B cell (primary cell): Measurements from ENCODE around the gene WEE2. TPM values are rescaled to one million over a fixed set of nuclear protein-coding genes. Genes with fewer than 3 reads are reported as not detected.

Experiments
- ATAC-seq: fragments of 200-7000 bp; cut with Tn5 transposase; one replicate; pipeline ENCODE4 v1.10.0; 2021; ENCODE audit warnings: low read depth, mild to moderate bottlenecking, moderate number of reproducible peaks, moderate library complexity
- CTCF ChIA-PET: fragments of 350-600 bp; sonication (Branson Sonifier 250); formaldehyde crosslinking; loops from one replicate; lab custom pipeline; 2021; ENCODE audit warnings: antibody characterized with exemption, inconsistent platforms; lab: Charles Lee
- POLR2A ChIA-PET: fragments of 350-600 bp; sonication (Branson Sonifier 250); formaldehyde crosslinking; loops from one replicate; lab custom pipeline; 2021; ENCODE audit warnings: antibody characterized with exemption; lab: Charles Lee
- DNase-seq: peaks from one replicate; pipeline ENCODE4 v3.0.0; 2013
- H2AFZ ChIP-seq: 2 replicates; pipeline ENCODE4 v1.6.1; 2012; ENCODE audit warnings: mild to moderate bottlenecking, low read depth, low read length; ENCODE audit not compliant: insufficient read depth, poor library complexity, severe bottlenecking
- H3K27ac ChIP-seq, 2 donors: 1 replicate in 1 of 2; 2 replicates in 1 of 2; pipeline ENCODE4 v1.5.1; 2012 to 2013; ENCODE audit warnings: low read length in 2 of 2, mild to moderate bottlenecking in 2 of 2, moderate library complexity in 1 of 2
- H3K27me3 ChIP-seq, 4 experiments: fragments of 200-600 bp in 1 of 4; sonication (generic) in 1 of 4; replicated peaks in 1 of 4; 1 replicate in 2 of 4; 2 replicates in 2 of 4; pipeline versions ENCODE4 v1.6.1 to v1.7.0; 2013 to 2016; ENCODE audit warnings: low read length in 3 of 4, mild to moderate bottlenecking in 2 of 4, mixed read lengths in 1 of 4, moderate library complexity in 1 of 4; ENCODE audit not compliant: insufficient read depth in 4 of 4, control insufficient read depth in 3 of 4; ENCODE audit errors: control extremely low read depth in 1 of 4
- H3K36me3 ChIP-seq, 2 experiments: replicated peaks in 1 of 2; 1 replicate in 1 of 2; 2 replicates in 1 of 2; pipeline versions ENCODE4 v1.6.1 to v1.7.1; 2013; ENCODE audit warnings: low read length in 1 of 2; ENCODE audit not compliant: insufficient read depth in 2 of 2, control insufficient read depth in 1 of 2; ENCODE audit errors: control extremely low read depth in 1 of 2, extremely low read depth in 1 of 2
- H3K4me1 ChIP-seq, 2 donors: fragments of 200-600 bp in 1 of 2; sonication (generic) in 1 of 2; 1 replicate in 1 of 2; 2 replicates in 1 of 2; pipeline versions ENCODE4 v1.5.1 to v1.6.1; 2013 to 2017; ENCODE audit warnings: low read length in 2 of 2; ENCODE audit not compliant: control insufficient read depth in 2 of 2, insufficient read depth in 2 of 2
- H3K4me2 ChIP-seq: replicated peaks from 2 replicates; pipeline ENCODE3; 2012; ENCODE audit warnings: mild to moderate bottlenecking, low read depth, low read length; ENCODE audit not compliant: poor library complexity, severe bottlenecking
- H3K4me3 ChIP-seq, 5 experiments: fragments of 200-600 bp in 1 of 5; sonication (generic) in 1 of 5; 1 replicate in 3 of 5; 2 replicates in 2 of 5; pipeline versions ENCODE4 v1.5.1 to v1.7.0; 2011 to 2016; ENCODE audit warnings: low read length in 4 of 5, mild to moderate bottlenecking in 4 of 5, low read depth in 2 of 5, control low read depth in 1 of 5, moderate library complexity in 1 of 5; ENCODE audit not compliant: insufficient read depth in 1 of 5; ENCODE audit errors: control extremely low read depth in 1 of 5, extremely low read depth in 1 of 5
- H3K79me2 ChIP-seq: fragments of 200-600 bp; sonication (generic); one replicate; pipeline ENCODE4 v1.6.0; 2016; ENCODE audit warnings: low read length; ENCODE audit not compliant: control insufficient read depth, insufficient read depth
- H3K9ac ChIP-seq: fragments of 200-600 bp; sonication (generic); 2 replicates; pipeline ENCODE4 v1.6.1; 2017; ENCODE audit warnings: mild to moderate bottlenecking, low read length, moderate library complexity
- H3K9me3 ChIP-seq, 3 donors: one replicate each; pipeline versions ENCODE4 v1.6.1 to v1.7.1; 2013; ENCODE audit warnings: low read length in 2 of 3; ENCODE audit not compliant: control insufficient read depth in 2 of 3, insufficient read depth in 1 of 3; ENCODE audit errors: control extremely low read depth in 1 of 3
- H4K20me1 ChIP-seq: 2 replicates; pipeline ENCODE4 v1.6.0; 2012; ENCODE audit warnings: mild to moderate bottlenecking, low read length; ENCODE audit not compliant: insufficient read depth, control insufficient read depth, poor library complexity, severe bottlenecking
- H3K27ac Mint-ChIP-seq: one replicate; pipeline ENCODE4 v1.8.0; 2021; ENCODE audit warnings: mixed read lengths
- H3K27me3 Mint-ChIP-seq: one replicate; pipeline ENCODE4 v1.8.0; 2021; ENCODE audit warnings: mixed read lengths
- H3K4me1 Mint-ChIP-seq: one replicate; pipeline ENCODE4 v1.8.0; 2021; ENCODE audit warnings: mixed read lengths
- H3K4me3 Mint-ChIP-seq: one replicate; pipeline ENCODE4 v1.8.0; 2021; ENCODE audit warnings: mixed read lengths
- H3K9me3 Mint-ChIP-seq: one replicate; pipeline ENCODE4 v1.8.0; 2022; ENCODE audit warnings: mixed read lengths; ENCODE audit not compliant: insufficient read depth
- EZH2 ChIP-seq: IDR thresholded peaks from 2 replicates; pipeline ENCODE4 v1.6.1; 2012; ENCODE audit warnings: borderline replicate concordance, low read depth, mild to moderate bottlenecking, moderate library complexity, low read length; ENCODE audit not compliant: insufficient read depth, poor library complexity, severe bottlenecking
- WGBS: methylation state at CpG from one replicate; pipeline ENCODE4 v1.1.5; 2013; ENCODE audit warnings: missing lambda C conversion rate; ENCODE audit not compliant: insufficient coverage; 5-methylcytosine and 5-hydroxymethylcytosine counted together
- intact Hi-C: fragments of 100-400 bp; cut with micrococcal nuclease; formaldehyde crosslinking; loops from one replicate; pipeline ENCODE4 v1.10.0; 2022
- polyA plus RNA-seq: library from polyadenylated mRNA; depleted of rRNA; stranded (reverse); fragments of >200 nt; gene quantifications from 2 replicates; pipeline ENCODE4 v1.2.3, GENCODE V29; 2012
- total RNA-seq, 2 donors: library from RNA; stranded (reverse); fragments of 120-200 nt in 1 of 2; gene quantifications; 1 replicate in 1 of 2; 2 replicates in 1 of 2; pipeline versions ENCODE4 v1.2.3 to v1.2.4, GENCODE V29; 2013 to 2022
- TF ChIP-seq, protein P1 (sequence below): fragments of 200-600 bp; IDR thresholded peaks from one replicate; pipeline ENCODE4 v1.8.0; 2022; ENCODE audit warnings: antibody characterized with exemption, mild to moderate bottlenecking

The WEE2 gene
- total and polyA plus RNA-seq, 2 donors (not counting 1 experiment from before 2014, with no cell fraction given): not detected

DNA sequence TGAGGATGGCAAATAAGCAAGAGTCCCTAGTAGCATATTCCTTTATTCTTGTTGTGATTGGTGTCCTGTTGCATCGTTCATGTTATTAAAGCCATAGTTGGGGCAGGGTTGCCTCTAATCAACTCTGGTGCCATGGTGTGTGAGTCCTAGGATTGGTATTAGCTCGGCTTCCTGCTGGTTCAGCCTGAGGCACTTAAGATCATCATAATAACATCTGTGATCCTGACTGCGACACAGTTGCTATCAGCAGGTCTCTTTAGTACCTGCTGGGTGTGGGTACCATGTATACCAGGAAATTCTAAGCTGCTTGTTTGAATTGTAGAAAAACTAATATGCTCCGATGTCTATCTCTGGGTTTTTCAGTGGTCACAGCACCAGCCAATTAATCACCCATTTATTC is 1.6 kb downstream of the WEE2 start:
- intact Hi-C loops: loop anchor here (2.0 kb wide), 1 partner anchor 55 kb away; no protein-coding TSS in a partner anchor
- Histone ChIP-seq H3K9ac (no peak overlapping the region), H3K4me3 (no peak overlapping the region), H3K4me2 (no peak overlapping the region), H3K9me3 (no peaks in the 10 kb centered on the region), H3K36me3 (no peaks in the 10 kb centered on the region), H4K20me1 (no peaks in the 10 kb centered on the region), H3K4me1 (no peaks in the 10 kb centered on the region), H3K79me2 (no peaks in the 10 kb centered on the region), H2AFZ (no peak overlapping the region), H3K27ac (no peak overlapping the region), H3K27me3 (no peaks in the 10 kb centered on the region)
- CTCF ChIA-PET: interaction anchor here (0.7 to 1.8 kb wide), 4 partner anchors 18 to 123 kb away, joined by 3 to 20 read pairs (median 4); no protein-coding TSS in a partner anchor
- H3K9me3 Mint-ChIP-seq: no peaks in the 10 kb centered on the region
- ATAC-seq: no peak
- no peak overlapping the region for H3K4me3 Mint-ChIP-seq
- TF ChIP-seq, protein P1, sequence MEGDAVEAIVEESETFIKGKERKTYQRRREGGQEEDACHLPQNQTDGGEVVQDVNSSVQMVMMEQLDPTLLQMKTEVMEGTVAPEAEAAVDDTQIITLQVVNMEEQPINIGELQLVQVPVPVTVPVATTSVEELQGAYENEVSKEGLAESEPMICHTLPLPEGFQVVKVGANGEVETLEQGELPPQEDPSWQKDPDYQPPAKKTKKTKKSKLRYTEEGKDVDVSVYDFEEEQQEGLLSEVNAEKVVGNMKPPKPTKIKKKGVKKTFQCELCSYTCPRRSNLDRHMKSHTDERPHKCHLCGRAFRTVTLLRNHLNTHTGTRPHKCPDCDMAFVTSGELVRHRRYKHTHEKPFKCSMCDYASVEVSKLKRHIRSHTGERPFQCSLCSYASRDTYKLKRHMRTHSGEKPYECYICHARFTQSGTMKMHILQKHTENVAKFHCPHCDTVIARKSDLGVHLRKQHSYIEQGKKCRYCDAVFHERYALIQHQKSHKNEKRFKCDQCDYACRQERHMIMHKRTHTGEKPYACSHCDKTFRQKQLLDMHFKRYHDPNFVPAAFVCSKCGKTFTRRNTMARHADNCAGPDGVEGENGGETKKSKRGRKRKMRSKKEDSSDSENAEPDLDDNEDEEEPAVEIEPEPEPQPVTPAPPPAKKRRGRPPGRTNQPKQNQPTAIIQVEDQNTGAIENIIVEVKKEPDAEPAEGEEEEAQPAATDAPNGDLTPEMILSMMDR: no peak
- TF ChIP-seq EZH2: no peak
- H3K27me3 Mint-ChIP-seq: peaks cover 4% of the 10 kb centered on the region
- no peaks in the 10 kb centered on the region for H3K4me1 Mint-ChIP-seq
- POLR2A ChIA-PET: no interaction called here
- no peak for DNase-seq
- WGBS: 100% methylated on average over 2 of the region's 4 CpGs
- H3K27ac Mint-ChIP-seq: no peak overlapping the region

DNA sequence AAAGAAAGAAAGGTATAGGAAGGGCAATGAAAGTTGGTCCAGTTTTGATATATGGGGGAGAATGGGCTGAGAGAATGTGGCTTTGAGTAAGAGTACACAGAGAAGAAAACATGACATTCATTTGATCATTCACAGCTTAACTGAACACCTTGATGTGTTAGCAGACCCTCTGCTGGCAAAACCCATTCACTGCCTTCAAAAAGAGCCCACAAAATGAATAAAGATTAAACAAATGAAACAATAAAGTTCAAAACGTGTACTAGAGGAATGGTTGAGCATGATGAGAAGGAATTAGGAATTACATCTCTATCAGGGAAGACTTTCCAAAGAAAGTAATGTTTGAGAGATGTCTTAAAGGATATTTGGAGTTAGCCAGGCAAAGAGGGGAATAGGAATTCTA is 2.1 kb downstream of the WEE2 start:
- no CpG with 5 or more reads among the region's 1 CpG for WGBS
- no peaks in the 10 kb centered on the region for H3K36me3 ChIP-seq
- CTCF ChIA-PET: interaction anchor here (0.7 to 1.8 kb wide), 4 partner anchors 18 to 123 kb away, joined by 3 to 20 read pairs (median 4); no protein-coding TSS in a partner anchor
- no peaks in the 10 kb centered on the region for H3K4me1 ChIP-seq
- H3K4me3 ChIP-seq: no peak overlapping the region
- no peaks in the 10 kb centered on the region for H3K27me3 ChIP-seq
- Mint-ChIP-seq H3K4me1 (no peaks in the 10 kb centered on the region), H3K9me3 (no peaks in the 10 kb centered on the region), H3K4me3 (no peak overlapping the region), H3K27me3 (peaks cover 4% of the 10 kb centered on the region), H3K27ac (no peak overlapping the region)
- H3K9ac ChIP-seq: no peak overlapping the region
- H4K20me1 ChIP-seq: no peaks in the 10 kb centered on the region
- POLR2A ChIA-PET: no interaction called here
- H2AFZ ChIP-seq: no peak overlapping the region
- no peak for DNase-seq
- H3K4me2 ChIP-seq: no peak overlapping the region
- H3K27ac ChIP-seq: no peak overlapping the region
- intact Hi-C loops: loop anchor here (2.0 kb wide), 1 partner anchor 56 kb away; no protein-coding TSS in a partner anchor
- TF ChIP-seq, protein P1: no peak
- no peak for TF ChIP-seq EZH2
- no peak for ATAC-seq
- no peaks in the 10 kb centered on the region for H3K79me2 ChIP-seq
- no peaks in the 10 kb centered on the region for H3K9me3 ChIP-seq
